HEK293T (cell line): Measurements from ENCODE around the gene RAD23A.

ENCODE experiments used
- BHLHE40 ChIP-seq: fragments of 450-650 bp; IDR thresholded peaks from 2 replicates; pipeline ENCODE4 v1.6.1; 2016; ENCODE audit warnings: mild to moderate bottlenecking, moderate library complexity, borderline replicate concordance
- FOXM1 ChIP-seq: fragments of 450-650 bp; IDR thresholded peaks from 2 replicates; pipeline ENCODE4 v1.6.1; 2017; ENCODE audit warnings: mild to moderate bottlenecking, borderline replicate concordance
- SP1 ChIP-seq: fragments of 450-650 bp; IDR thresholded peaks from 2 replicates; pipeline ENCODE4 v1.6.1; 2017

- TF ChIP-seq FOXM1: no peak
- no peak for TF ChIP-seq SP1
- no peak for TF ChIP-seq BHLHE40
These were observed 55.5 kb downstream of the RAD23A start for GRCh38 chr19:13001166-13001501.
